Activated CD8-positive, alpha-beta T cell treated with anti-CD3 and anti-CD28 coated beads for 36 hours (primary cell): Measurements from ENCODE around the gene PTX3. TPM values are rescaled to one million over a fixed set of nuclear protein-coding genes. Genes with fewer than 3 reads are reported as not detected.

Experiments used
- ATAC-seq: fragments of 200-7000 bp; cut with Tn5 transposase; one replicate; pipeline ENCODE4 v1.10.0; 2021; ENCODE audit warnings: mild to moderate bottlenecking, moderate library complexity
- CTCF ChIA-PET: fragments of 350-600 bp; sonication (Branson Sonifier 250); formaldehyde crosslinking; loops from one replicate; lab custom pipeline; 2021; ENCODE audit warnings: antibody characterized with exemption; lab: Charles Lee
- POLR2A ChIA-PET: fragments of 350-600 bp; sonication (Branson Sonifier 250); formaldehyde crosslinking; loops from one replicate; lab custom pipeline; 2021; ENCODE audit warnings: antibody characterized with exemption; lab: Charles Lee
- DNase-seq: peaks from one replicate; pipeline ENCODE4 v3.0.0-alpha.2; 2020
- H3K27ac Mint-ChIP-seq: one replicate; pipeline ENCODE4 v1.8.0; 2021; ENCODE audit warnings: mild to moderate bottlenecking, mixed read lengths
- H3K27me3 Mint-ChIP-seq: one replicate; pipeline ENCODE4 v1.8.0; 2021; ENCODE audit warnings: mixed read lengths
- H3K36me3 Mint-ChIP-seq: one replicate; pipeline ENCODE4 v1.8.0; 2021; ENCODE audit warnings: low read depth, mixed read lengths
- H3K4me1 Mint-ChIP-seq: one replicate; pipeline ENCODE4 v1.8.0; 2021; ENCODE audit warnings: low read depth, mixed read lengths
- H3K4me3 Mint-ChIP-seq: one replicate; pipeline ENCODE4 v1.8.0; 2021; ENCODE audit warnings: mild to moderate bottlenecking, moderate library complexity, mixed read lengths
- H3K9me3 Mint-ChIP-seq: one replicate; pipeline ENCODE4 v1.8.0; 2021; ENCODE audit warnings: mixed read lengths
- intact Hi-C: fragments of 100-400 bp; cut with micrococcal nuclease; formaldehyde crosslinking; loops from one replicate; pipeline ENCODE4 v1.10.0; 2022
- total RNA-seq, 2 experiments: library from RNA; stranded (reverse); gene quantifications; one replicate each; pipeline ENCODE4 v1.2.3, GENCODE V29; 2021
- TF ChIP-seq, protein P1 (sequence below): fragments of 200-600 bp; IDR thresholded peaks from one replicate; pipeline ENCODE4 v1.8.0; 2022; ENCODE audit warnings: antibody characterized with exemption, mild to moderate bottlenecking

PTX3 gene
- total RNA-seq, 2 experiments from 2014 or later, result 0.27 TPM; not detected in 1

DNA sequence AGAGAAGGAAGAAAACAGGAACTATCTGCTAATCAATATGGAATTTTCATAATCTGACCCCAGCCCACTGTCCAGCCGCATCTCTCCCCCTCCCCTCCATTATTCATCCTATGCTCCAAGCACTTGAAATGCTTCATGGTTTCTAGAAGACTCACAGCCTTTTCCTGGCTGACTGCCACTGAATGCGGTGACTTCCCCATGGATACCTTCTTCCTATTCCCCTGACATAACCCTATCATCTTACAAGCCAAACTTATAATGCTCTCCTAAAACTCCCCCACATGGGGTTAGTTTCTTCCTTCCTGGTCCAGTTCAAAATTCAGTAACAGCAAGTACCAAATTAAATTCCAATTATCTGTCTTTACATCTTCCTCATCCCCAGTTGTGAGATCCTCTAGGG is 31.2 kb upstream of the PTX3 start:
- POLR2A ChIA-PET, result no interaction called here
- no peak overlapping the region for H3K27ac Mint-ChIP-seq
- TF ChIP-seq, protein P1, sequence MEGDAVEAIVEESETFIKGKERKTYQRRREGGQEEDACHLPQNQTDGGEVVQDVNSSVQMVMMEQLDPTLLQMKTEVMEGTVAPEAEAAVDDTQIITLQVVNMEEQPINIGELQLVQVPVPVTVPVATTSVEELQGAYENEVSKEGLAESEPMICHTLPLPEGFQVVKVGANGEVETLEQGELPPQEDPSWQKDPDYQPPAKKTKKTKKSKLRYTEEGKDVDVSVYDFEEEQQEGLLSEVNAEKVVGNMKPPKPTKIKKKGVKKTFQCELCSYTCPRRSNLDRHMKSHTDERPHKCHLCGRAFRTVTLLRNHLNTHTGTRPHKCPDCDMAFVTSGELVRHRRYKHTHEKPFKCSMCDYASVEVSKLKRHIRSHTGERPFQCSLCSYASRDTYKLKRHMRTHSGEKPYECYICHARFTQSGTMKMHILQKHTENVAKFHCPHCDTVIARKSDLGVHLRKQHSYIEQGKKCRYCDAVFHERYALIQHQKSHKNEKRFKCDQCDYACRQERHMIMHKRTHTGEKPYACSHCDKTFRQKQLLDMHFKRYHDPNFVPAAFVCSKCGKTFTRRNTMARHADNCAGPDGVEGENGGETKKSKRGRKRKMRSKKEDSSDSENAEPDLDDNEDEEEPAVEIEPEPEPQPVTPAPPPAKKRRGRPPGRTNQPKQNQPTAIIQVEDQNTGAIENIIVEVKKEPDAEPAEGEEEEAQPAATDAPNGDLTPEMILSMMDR, result no peak
- H3K27me3 Mint-ChIP-seq, result no peaks in the 10 kb centered on the region
- no peaks in the 10 kb centered on the region for H3K4me1 Mint-ChIP-seq
- DNase-seq (no peak), ATAC-seq (no peak)
- H3K36me3 Mint-ChIP-seq, result no peaks in the 10 kb centered on the region
- H3K4me3 Mint-ChIP-seq, result no peak overlapping the region
- H3K9me3 Mint-ChIP-seq, result no peaks in the 10 kb centered on the region
- intact Hi-C loops, result no loop called here
- CTCF ChIA-PET, result no interaction called here

DNA sequence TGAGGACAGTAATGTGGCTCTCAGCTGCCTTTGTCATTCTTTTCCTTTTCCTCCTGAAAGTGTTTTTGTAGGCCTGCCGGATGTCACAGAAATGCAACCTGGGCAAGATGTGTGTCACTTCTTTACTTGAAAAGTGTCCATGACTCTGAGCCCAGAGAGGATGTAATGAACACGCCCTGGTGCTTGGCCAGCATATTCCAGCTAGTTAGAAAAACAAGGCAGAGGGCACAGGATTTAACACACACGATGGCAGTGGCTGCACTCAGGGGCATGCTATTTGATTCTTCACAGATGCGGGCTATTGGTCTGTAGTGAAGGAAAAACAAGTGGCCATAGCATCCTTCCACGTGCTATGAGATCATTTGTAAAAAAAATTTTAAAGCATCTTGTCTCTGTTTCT is 30.3 kb upstream of the PTX3 start:
- no peaks in the 10 kb centered on the region for H3K36me3 Mint-ChIP-seq
- TF ChIP-seq, protein P1, result no peak
- no peak overlapping the region for H3K27ac Mint-ChIP-seq
- ChIA-PET CTCF (no interaction called here), POLR2A (no interaction called here)
- H3K9me3 Mint-ChIP-seq, result no peaks in the 10 kb centered on the region
- H3K4me3 Mint-ChIP-seq, result no peak overlapping the region
- ATAC-seq (no peak), DNase-seq (no peak)
- no peaks in the 10 kb centered on the region for H3K4me1 Mint-ChIP-seq
- intact Hi-C loops, result no loop called here
- H3K27me3 Mint-ChIP-seq, result no peaks in the 10 kb centered on the region

DNA sequence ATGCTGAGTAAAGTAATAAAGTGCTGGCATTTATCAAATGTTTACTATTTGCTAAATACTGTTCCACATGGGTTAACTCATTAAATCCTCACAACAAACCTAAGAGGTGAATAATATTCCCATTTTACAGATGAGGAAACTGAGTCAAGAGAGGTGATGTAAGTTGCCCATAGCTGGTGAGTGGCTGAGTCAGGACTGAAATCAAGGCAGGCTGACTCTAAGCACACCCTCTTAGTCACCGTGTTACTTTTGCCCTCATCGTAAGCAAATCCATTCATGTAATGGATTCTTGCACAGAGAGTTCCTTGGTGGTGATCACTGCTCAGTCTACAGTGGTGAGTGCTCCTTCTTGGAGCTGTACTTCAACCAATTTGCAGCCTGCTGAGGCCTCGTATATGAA is 28.9 kb upstream of the PTX3 start:
- DNase-seq (no peak), ATAC-seq (no peak)
- H3K4me1 Mint-ChIP-seq, result no peaks in the 10 kb centered on the region
- CTCF ChIA-PET, result no interaction called here
- POLR2A ChIA-PET, result no interaction called here
- intact Hi-C loops, result no loop called here
- no peaks in the 10 kb centered on the region for H3K27me3 Mint-ChIP-seq
- H3K9me3 Mint-ChIP-seq, result no peaks in the 10 kb centered on the region
- no peak overlapping the region for H3K27ac Mint-ChIP-seq
- no peak overlapping the region for H3K4me3 Mint-ChIP-seq
- no peaks in the 10 kb centered on the region for H3K36me3 Mint-ChIP-seq
- TF ChIP-seq, protein P1, result no peak

DNA sequence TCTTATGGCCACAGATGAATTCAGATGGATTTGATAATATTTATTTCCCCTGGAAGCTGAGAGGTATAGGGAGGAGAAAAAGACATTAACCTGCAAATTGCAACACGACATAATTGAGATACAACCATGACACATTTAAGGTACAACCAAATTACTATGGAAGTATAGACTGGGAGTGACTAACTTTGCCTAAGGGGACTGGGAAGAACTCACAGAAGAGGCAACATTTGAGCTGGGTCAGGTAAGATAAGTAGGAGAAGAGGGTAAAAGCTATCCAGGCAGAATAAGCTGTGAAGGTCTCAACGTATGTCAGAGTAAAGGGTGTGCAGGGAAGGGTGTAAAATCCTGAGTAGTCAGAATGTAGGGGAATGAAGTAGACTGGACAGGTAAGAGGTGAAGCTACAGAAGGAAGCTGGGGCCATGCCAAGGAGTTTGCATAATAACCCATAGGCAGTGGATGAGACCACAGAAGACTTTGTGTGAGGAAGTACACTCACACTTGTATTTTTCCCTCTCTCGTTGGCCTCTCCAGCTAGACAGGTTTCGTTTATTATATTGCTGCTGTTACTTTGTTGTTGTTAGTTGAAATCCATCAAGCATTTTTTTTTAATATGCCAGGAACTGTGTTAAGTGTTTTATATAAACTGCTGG is 28.0 kb upstream of the PTX3 start:
- intact Hi-C loops, result no loop called here
- Mint-ChIP-seq H3K27ac (no peak overlapping the region), H3K27me3 (no peaks in the 10 kb centered on the region), H3K36me3 (no peaks in the 10 kb centered on the region), H3K9me3 (no peaks in the 10 kb centered on the region), H3K4me1 (no peaks in the 10 kb centered on the region), H3K4me3 (no peak overlapping the region)
- DNase-seq (no peak), ATAC-seq (no peak)
- CTCF ChIA-PET, result no interaction called here
- TF ChIP-seq, protein P1, result no peak
- POLR2A ChIA-PET, result no interaction called here

DNA sequence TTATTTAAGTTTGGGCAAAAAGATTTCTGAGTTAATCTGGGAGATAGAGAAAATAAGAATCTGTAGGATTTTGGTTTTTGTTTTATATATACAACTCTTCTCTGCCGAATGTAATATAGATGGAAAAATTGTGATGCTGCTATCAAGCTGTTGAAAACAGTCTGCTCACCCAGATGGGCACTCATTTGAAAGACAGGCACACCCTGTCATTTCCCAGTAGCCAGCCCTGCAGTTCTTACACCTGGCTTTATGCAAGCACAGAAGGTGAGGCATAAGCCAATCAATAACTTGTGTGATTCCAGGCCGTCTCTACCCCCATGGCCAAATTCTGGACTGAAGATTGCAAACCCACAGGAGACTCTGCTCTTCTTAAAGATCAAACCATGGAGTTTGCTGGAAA is 27.1 kb upstream of the PTX3 start:
- DNase-seq (no peak), ATAC-seq (no peak)
- intact Hi-C loops, result no loop called here
- H3K9me3 Mint-ChIP-seq, result no peaks in the 10 kb centered on the region
- ChIA-PET POLR2A (no interaction called here), CTCF (no interaction called here)
- no peaks in the 10 kb centered on the region for H3K36me3 Mint-ChIP-seq
- no peaks in the 10 kb centered on the region for H3K27me3 Mint-ChIP-seq
- H3K4me3 Mint-ChIP-seq, result no peak overlapping the region
- no peak overlapping the region for H3K27ac Mint-ChIP-seq
- TF ChIP-seq, protein P1, result no peak
- no peaks in the 10 kb centered on the region for H3K4me1 Mint-ChIP-seq
